ENCODE data around the gene ASCC3. TPM values are rescaled to one million over a fixed set of nuclear protein-coding genes. Genes with fewer than 3 reads are reported as not detected.

ASCC3 gene
- total RNA-seq, 1 donor from 2014 or later = 57.9 TPM

DNA sequence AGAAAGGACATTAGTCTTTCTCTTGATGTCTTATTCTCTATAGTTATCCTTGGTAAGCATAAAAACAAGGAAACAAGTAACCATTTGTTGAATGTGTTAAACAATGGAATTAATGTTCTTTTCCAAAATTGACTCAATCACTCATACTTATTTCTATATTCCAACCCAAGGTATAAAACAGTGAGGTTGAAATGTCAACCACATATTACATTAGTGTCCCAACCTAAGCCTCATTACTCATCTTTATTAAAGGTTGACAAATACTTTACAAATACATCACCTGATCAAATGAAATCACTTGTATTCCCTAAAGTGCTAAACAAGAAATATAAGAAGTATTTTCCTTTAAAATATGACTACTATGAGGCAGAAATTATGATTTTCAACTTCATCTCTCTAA is 100.5 kb downstream of the ASCC3 start:
- H3K36me3 Mint-ChIP-seq (ENCODE audit: low read depth, unreplicated experiment) = no peaks in the 10 kb centered on the region
- no peak overlapping the region for H3K27ac Mint-ChIP-seq (ENCODE audit: unreplicated experiment)
- no peaks in the 10 kb centered on the region for H3K27me3 Mint-ChIP-seq (ENCODE audit: unreplicated experiment)
- TF ChIP-seq, protein P1, sequence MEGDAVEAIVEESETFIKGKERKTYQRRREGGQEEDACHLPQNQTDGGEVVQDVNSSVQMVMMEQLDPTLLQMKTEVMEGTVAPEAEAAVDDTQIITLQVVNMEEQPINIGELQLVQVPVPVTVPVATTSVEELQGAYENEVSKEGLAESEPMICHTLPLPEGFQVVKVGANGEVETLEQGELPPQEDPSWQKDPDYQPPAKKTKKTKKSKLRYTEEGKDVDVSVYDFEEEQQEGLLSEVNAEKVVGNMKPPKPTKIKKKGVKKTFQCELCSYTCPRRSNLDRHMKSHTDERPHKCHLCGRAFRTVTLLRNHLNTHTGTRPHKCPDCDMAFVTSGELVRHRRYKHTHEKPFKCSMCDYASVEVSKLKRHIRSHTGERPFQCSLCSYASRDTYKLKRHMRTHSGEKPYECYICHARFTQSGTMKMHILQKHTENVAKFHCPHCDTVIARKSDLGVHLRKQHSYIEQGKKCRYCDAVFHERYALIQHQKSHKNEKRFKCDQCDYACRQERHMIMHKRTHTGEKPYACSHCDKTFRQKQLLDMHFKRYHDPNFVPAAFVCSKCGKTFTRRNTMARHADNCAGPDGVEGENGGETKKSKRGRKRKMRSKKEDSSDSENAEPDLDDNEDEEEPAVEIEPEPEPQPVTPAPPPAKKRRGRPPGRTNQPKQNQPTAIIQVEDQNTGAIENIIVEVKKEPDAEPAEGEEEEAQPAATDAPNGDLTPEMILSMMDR (IDR thresholded peaks at IDR 0.05; ENCODE audit: unreplicated experiment) = no peak
- no peak for DNase-seq (ENCODE audit: low spot score)
- H3K4me3 Mint-ChIP-seq (ENCODE audit: unreplicated experiment) = no peak overlapping the region
- no peaks in the 10 kb centered on the region for H3K4me1 Mint-ChIP-seq (ENCODE audit: unreplicated experiment)
- no peaks in the 10 kb centered on the region for H3K9me3 Mint-ChIP-seq (ENCODE audit: unreplicated experiment)

DNA sequence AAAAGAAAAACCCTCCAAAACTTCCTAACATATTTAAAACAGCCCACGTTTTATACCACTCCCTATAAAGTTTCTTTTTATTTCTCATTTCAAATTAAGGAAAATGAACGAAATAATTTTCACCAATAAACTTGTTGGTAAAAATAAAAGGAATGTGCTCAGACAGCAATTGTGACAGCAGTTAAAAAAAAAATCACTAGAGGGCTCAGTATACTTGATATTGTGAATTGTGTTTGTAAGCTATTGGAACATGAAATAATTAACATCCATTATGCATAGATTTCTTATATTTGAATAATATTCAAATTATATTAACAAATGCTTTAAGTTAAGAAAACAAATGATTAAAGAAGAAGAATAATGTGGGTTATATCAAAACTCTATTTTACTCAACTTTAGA is 105.5 kb downstream of the ASCC3 start:
- Mint-ChIP-seq H3K4me1 (ENCODE audit: unreplicated experiment) (no peaks in the 10 kb centered on the region), H3K27ac (ENCODE audit: unreplicated experiment) (no peak overlapping the region), H3K36me3 (ENCODE audit: low read depth, unreplicated experiment) (no peaks in the 10 kb centered on the region), H3K27me3 (ENCODE audit: unreplicated experiment) (no peaks in the 10 kb centered on the region), H3K4me3 (ENCODE audit: unreplicated experiment) (no peak overlapping the region), H3K9me3 (ENCODE audit: unreplicated experiment) (no peaks in the 10 kb centered on the region)
- DNase-seq (ENCODE audit: low spot score) = no peak
- TF ChIP-seq, protein P1 (IDR thresholded peaks at IDR 0.05; ENCODE audit: unreplicated experiment) = no peak

DNA sequence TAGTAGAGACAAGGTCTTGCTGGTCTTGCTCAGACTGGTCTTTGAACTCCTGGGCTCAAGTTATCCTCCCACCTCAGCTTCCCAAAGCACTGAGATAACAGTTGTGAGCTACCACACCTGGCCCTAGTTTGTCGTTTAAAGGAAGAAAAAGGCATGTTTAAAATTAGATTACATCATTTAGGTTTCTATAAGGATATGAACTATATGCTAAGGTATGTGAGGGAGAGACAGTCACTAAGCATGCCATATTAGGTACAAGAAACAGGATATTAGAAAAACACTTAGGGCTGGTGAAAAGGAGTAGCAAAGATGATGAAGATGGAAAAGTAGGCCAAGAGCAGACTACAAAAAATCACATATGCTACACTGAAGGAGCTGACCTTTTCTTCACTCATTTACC is 106.4 kb downstream of the ASCC3 start:
- Mint-ChIP-seq H3K4me1 (ENCODE audit: unreplicated experiment) (no peaks in the 10 kb centered on the region), H3K27ac (ENCODE audit: unreplicated experiment) (no peak overlapping the region), H3K27me3 (ENCODE audit: unreplicated experiment) (no peaks in the 10 kb centered on the region), H3K9me3 (ENCODE audit: unreplicated experiment) (no peaks in the 10 kb centered on the region), H3K36me3 (ENCODE audit: low read depth, unreplicated experiment) (no peaks in the 10 kb centered on the region), H3K4me3 (ENCODE audit: unreplicated experiment) (no peak overlapping the region)
- no peak for DNase-seq (ENCODE audit: low spot score)
- TF ChIP-seq, protein P1 (IDR thresholded peaks at IDR 0.05; ENCODE audit: unreplicated experiment) = no peak

DNA sequence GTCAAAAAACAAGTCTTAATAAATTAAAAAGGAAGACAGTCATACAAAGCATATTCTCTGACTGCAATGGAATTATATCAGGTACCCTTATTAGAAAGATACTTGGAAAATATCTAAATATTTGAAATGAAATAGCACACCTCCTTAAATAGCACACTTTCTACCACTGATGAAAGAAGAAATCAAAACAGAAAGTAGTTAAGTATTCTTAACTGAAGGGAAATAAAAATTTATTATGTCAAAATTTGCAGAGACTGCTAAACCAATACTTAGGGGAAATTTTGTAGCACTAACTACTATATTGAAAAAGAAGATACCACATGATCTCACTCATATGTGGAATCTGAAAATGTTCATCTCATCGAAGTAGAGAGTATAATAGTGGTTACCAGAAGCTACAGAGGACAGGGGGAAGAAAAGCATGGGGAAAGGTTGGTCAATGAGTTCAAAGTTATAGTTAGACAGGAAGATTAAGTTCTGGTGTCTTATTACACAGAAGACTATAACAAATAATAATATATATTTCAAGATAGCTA is 112.2 kb downstream of the ASCC3 start:
- Mint-ChIP-seq H3K27me3 (ENCODE audit: unreplicated experiment) (no peaks in the 10 kb centered on the region), H3K36me3 (ENCODE audit: low read depth, unreplicated experiment) (peaks cover 20% of the 10 kb centered on the region), H3K27ac (ENCODE audit: unreplicated experiment) (no peak overlapping the region), H3K4me1 (ENCODE audit: unreplicated experiment) (no peaks in the 10 kb centered on the region), H3K9me3 (ENCODE audit: unreplicated experiment) (no peaks in the 10 kb centered on the region), H3K4me3 (ENCODE audit: unreplicated experiment) (no peak overlapping the region)
- TF ChIP-seq, protein P1 (IDR thresholded peaks at IDR 0.05; ENCODE audit: unreplicated experiment) = no peak
- DNase-seq (ENCODE audit: low spot score) = no peak

DNA sequence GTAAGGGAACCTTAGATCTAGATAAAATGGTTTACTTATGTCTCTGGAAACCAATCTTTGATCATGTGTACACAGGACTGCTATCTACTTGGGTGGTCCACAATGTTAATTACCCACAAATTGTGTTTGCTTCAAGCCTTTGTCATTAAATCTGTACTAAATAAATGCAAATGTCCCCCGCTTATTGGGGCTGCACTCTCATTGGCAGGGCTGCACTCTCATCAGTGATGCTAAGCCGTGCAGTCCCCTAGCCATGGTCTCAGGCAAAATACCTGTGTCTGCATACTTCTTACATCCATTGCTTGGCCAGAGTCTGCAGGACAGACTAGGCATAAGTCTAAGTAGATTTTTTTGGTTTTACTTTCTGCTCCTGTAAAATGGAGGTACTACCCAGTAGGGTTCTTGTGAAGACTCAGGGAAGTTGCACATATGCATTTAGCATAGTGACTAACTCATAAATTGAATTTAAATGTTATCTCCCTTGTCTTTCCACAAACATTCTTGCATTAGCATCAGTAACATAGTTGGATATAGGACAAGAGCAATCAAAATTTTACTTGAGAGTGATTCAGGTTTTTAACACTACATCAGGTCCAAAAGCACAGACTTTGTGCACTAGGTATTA is 117.4 kb downstream of the ASCC3 start:
- no peaks in the 10 kb centered on the region for H3K4me1 Mint-ChIP-seq (ENCODE audit: unreplicated experiment)
- no peaks in the 10 kb centered on the region for H3K27me3 Mint-ChIP-seq (ENCODE audit: unreplicated experiment)
- peak overlapping the region; percentile 38 for H3K4me3 Mint-ChIP-seq (ENCODE audit: unreplicated experiment)
- no peak for DNase-seq (ENCODE audit: low spot score)
- no peak overlapping the region for H3K27ac Mint-ChIP-seq (ENCODE audit: unreplicated experiment)
- TF ChIP-seq, protein P1 (IDR thresholded peaks at IDR 0.05; ENCODE audit: unreplicated experiment) = no peak
- H3K9me3 Mint-ChIP-seq (ENCODE audit: unreplicated experiment) = peaks cover 4% of the 10 kb centered on the region
- peaks cover 48% of the 10 kb centered on the region for H3K36me3 Mint-ChIP-seq (ENCODE audit: low read depth, unreplicated experiment)

All from endothelial cell (in vitro differentiated cells).